ENCODE measurements around the gene CTSD.

DNA sequence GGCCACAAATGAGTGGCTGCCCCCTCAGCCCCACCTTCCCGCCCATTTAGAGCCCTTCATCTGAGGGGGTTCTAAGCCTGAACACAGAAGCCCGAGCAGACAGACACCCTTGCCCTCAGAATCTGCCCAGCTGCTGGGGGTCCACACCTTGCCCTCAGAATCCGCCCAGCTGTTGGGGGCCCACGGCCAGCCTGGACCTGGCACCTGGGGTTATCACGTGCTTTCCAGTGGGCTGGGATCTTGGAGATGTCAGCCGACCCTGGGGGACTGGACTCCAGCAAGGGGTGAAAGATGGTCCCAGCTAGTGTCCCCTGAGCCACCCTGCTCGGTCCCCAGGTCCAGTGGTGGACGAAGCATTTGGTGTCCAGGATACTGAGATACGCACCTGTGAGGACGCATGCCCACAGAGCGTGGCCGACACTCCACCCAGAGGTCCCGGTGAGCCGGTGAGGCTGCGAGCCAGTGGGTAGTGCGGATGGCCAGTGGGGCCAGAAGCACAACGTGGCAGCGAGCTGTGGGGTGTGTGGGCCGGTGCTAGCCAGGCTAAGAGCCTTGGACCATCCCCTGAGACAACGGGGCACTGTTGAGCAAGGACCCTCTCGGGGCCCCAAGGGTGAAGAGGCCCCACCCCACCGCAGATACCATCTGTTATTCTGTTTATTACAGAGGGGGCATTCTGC lies 3.1 kb upstream of the CTSD start:
- TF ChIP-seq, protein P1, sequence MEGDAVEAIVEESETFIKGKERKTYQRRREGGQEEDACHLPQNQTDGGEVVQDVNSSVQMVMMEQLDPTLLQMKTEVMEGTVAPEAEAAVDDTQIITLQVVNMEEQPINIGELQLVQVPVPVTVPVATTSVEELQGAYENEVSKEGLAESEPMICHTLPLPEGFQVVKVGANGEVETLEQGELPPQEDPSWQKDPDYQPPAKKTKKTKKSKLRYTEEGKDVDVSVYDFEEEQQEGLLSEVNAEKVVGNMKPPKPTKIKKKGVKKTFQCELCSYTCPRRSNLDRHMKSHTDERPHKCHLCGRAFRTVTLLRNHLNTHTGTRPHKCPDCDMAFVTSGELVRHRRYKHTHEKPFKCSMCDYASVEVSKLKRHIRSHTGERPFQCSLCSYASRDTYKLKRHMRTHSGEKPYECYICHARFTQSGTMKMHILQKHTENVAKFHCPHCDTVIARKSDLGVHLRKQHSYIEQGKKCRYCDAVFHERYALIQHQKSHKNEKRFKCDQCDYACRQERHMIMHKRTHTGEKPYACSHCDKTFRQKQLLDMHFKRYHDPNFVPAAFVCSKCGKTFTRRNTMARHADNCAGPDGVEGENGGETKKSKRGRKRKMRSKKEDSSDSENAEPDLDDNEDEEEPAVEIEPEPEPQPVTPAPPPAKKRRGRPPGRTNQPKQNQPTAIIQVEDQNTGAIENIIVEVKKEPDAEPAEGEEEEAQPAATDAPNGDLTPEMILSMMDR (conservative IDR thresholded peaks at IDR 0.05; ENCODE audit: low read length), result no peak
- TF ChIP-seq EZH2phosphoT487 (IDR thresholded peaks at IDR 0.05; ENCODE audit: borderline replicate concordance), result no peak

Measured in Loucy (cell line).